HEK293 (cell line): ENCODE data around the gene FKBP8.

Experiments used
- GLIS1 ChIP-seq: fragments of 450-650 bp; formaldehyde crosslinking; IDR thresholded peaks from 2 replicates; pipeline ENCODE4 v1.5.1; 2016; ENCODE audit warnings: missing biosample characterization, missing genetic modification characterization
- KLF16 ChIP-seq: fragments of 450-650 bp; formaldehyde crosslinking; IDR thresholded peaks from 2 replicates; pipeline ENCODE4 v1.5.1; 2017; ENCODE audit warnings: missing biosample characterization, missing genetic modification characterization
- MZF1 ChIP-seq: fragments of 450-650 bp; formaldehyde crosslinking; IDR thresholded peaks from 2 replicates; pipeline ENCODE4 v1.5.1; 2017; ENCODE audit warnings: missing biosample characterization, missing genetic modification characterization, borderline replicate concordance
- WT1 ChIP-seq: fragments of 450-650 bp; formaldehyde crosslinking; IDR thresholded peaks from 2 replicates; pipeline ENCODE4 v1.5.1; 2016; ENCODE audit warnings: missing biosample characterization, missing genetic modification characterization
- YY2 ChIP-seq: fragments of 450-650 bp; formaldehyde crosslinking; IDR thresholded peaks from 2 replicates; pipeline ENCODE4 v1.5.1; 2016; ENCODE audit warnings: missing biosample characterization, missing genetic modification characterization
- ZBTB1 ChIP-seq: fragments of 450-650 bp; formaldehyde crosslinking; IDR thresholded peaks from 2 replicates; pipeline ENCODE4 v1.5.1; 2016; ENCODE audit warnings: missing biosample characterization, missing genetic modification characterization
- ZBTB17 ChIP-seq: fragments of 450-650 bp; formaldehyde crosslinking; IDR thresholded peaks from 2 replicates; pipeline ENCODE4 v1.5.1; 2016; ENCODE audit warnings: missing biosample characterization, missing genetic modification characterization
- ZBTB21 ChIP-seq: fragments of 450-650 bp; formaldehyde crosslinking; IDR thresholded peaks from 2 replicates; pipeline ENCODE4 v1.5.1; 2017; ENCODE audit warnings: missing biosample characterization, missing genetic modification characterization
- ZBTB7A ChIP-seq: fragments of 450-650 bp; formaldehyde crosslinking; IDR thresholded peaks from 2 replicates; pipeline ENCODE4 v1.5.1; 2016; ENCODE audit warnings: low read depth, missing biosample characterization, missing genetic modification characterization
- ZBTB8A ChIP-seq: fragments of 450-650 bp; formaldehyde crosslinking; IDR thresholded peaks from 2 replicates; pipeline ENCODE4 v1.5.1; 2016; ENCODE audit warnings: missing biosample characterization, missing genetic modification characterization
- ZNF16 ChIP-seq: fragments of 450-650 bp; formaldehyde crosslinking; IDR thresholded peaks from 2 replicates; pipeline ENCODE4 v1.5.1; 2016; ENCODE audit warnings: low read depth, missing biosample characterization, missing genetic modification characterization
- ZNF169 ChIP-seq: fragments of 450-650 bp; formaldehyde crosslinking; IDR thresholded peaks from 2 replicates; pipeline ENCODE4 v1.5.1; 2016; ENCODE audit warnings: missing biosample characterization, missing genetic modification characterization
- ZNF2 ChIP-seq: fragments of 450-650 bp; formaldehyde crosslinking; IDR thresholded peaks from 2 replicates; pipeline ENCODE4 v1.5.1; 2016; ENCODE audit warnings: missing biosample characterization, missing genetic modification characterization
- ZNF266 ChIP-seq: fragments of 450-650 bp; formaldehyde crosslinking; IDR thresholded peaks from 2 replicates; pipeline ENCODE4 v1.5.1; 2016; ENCODE audit warnings: missing biosample characterization, missing genetic modification characterization, low read depth
- ZNF324 ChIP-seq: fragments of 450-650 bp; formaldehyde crosslinking; IDR thresholded peaks from 2 replicates; pipeline ENCODE4 v1.5.1; 2016; ENCODE audit warnings: missing biosample characterization, missing genetic modification characterization
- ZNF544 ChIP-seq: fragments of 450-650 bp; formaldehyde crosslinking; IDR thresholded peaks from 2 replicates; pipeline ENCODE4 v1.5.0; 2017; ENCODE audit warnings: missing biosample characterization, missing genetic modification characterization
- ZNF610 ChIP-seq: fragments of 450-650 bp; formaldehyde crosslinking; IDR thresholded peaks from 2 replicates; pipeline ENCODE4 v1.5.1; 2016; ENCODE audit warnings: missing biosample characterization, missing genetic modification characterization, borderline replicate concordance
- ZNF654 ChIP-seq: fragments of 450-650 bp; formaldehyde crosslinking; IDR thresholded peaks from 2 replicates; pipeline ENCODE4 v1.5.1; 2016; ENCODE audit warnings: low read depth, missing biosample characterization, missing genetic modification characterization
- ZNF658 ChIP-seq: fragments of 450-650 bp; formaldehyde crosslinking; IDR thresholded peaks from 2 replicates; pipeline ENCODE4; 2016; ENCODE audit warnings: missing biosample characterization, missing genetic modification characterization
- ZNF76 ChIP-seq: fragments of 450-650 bp; formaldehyde crosslinking; IDR thresholded peaks from 2 replicates; pipeline ENCODE4; 2016; ENCODE audit warnings: low read depth, missing biosample characterization, missing genetic modification characterization, borderline replicate concordance
- ZNF785 ChIP-seq: fragments of 450-650 bp; formaldehyde crosslinking; IDR thresholded peaks from 2 replicates; pipeline ENCODE4 v1.5.1; 2016; ENCODE audit warnings: missing biosample characterization, missing genetic modification characterization
- ZNF830 ChIP-seq: fragments of 450-650 bp; IDR thresholded peaks from 2 replicates; pipeline ENCODE4 v1.5.0; 2018; ENCODE audit warnings: missing biosample characterization, missing genetic modification characterization, low read depth, mild to moderate bottlenecking, moderate library complexity
- TF ChIP-seq, protein P1 (sequence below): fragments of 450-650 bp; formaldehyde crosslinking; IDR thresholded peaks from 2 replicates; pipeline ENCODE4 v1.5.1; 2016; ENCODE audit warnings: missing biosample characterization, missing genetic modification characterization
- TF ChIP-seq, protein P2 (sequence below): fragments of 450-650 bp; formaldehyde crosslinking; IDR thresholded peaks from 2 replicates; pipeline ENCODE4 v1.5.0; 2017; ENCODE audit warnings: missing biosample characterization, missing genetic modification characterization, borderline replicate concordance
- TF ChIP-seq, protein P3 (sequence below): fragments of 450-650 bp; formaldehyde crosslinking; IDR thresholded peaks from 2 replicates; pipeline ENCODE4 v1.5.1; 2016; ENCODE audit warnings: missing biosample characterization, missing genetic modification characterization
- TF ChIP-seq, protein P4 (sequence below): fragments of 450-650 bp; formaldehyde crosslinking; IDR thresholded peaks from 2 replicates; pipeline ENCODE4 v1.5.1; 2016; ENCODE audit warnings: missing biosample characterization, missing genetic modification characterization
- TF ChIP-seq, protein P5 (sequence below): fragments of 450-650 bp; formaldehyde crosslinking; IDR thresholded peaks from 2 replicates; pipeline ENCODE4 v1.5.1; 2016; ENCODE audit warnings: missing biosample characterization, missing genetic modification characterization
- TF ChIP-seq, protein P6 (sequence below): fragments of 450-650 bp; formaldehyde crosslinking; IDR thresholded peaks from 2 replicates; pipeline ENCODE4 v1.5.1; 2016; ENCODE audit warnings: missing biosample characterization, missing genetic modification characterization
- TF ChIP-seq, protein P7 (sequence below): fragments of 450-650 bp; formaldehyde crosslinking; IDR thresholded peaks from 2 replicates; pipeline ENCODE4 v1.5.1; 2016; ENCODE audit warnings: missing biosample characterization, missing genetic modification characterization

FKBP8 gene

DNA sequence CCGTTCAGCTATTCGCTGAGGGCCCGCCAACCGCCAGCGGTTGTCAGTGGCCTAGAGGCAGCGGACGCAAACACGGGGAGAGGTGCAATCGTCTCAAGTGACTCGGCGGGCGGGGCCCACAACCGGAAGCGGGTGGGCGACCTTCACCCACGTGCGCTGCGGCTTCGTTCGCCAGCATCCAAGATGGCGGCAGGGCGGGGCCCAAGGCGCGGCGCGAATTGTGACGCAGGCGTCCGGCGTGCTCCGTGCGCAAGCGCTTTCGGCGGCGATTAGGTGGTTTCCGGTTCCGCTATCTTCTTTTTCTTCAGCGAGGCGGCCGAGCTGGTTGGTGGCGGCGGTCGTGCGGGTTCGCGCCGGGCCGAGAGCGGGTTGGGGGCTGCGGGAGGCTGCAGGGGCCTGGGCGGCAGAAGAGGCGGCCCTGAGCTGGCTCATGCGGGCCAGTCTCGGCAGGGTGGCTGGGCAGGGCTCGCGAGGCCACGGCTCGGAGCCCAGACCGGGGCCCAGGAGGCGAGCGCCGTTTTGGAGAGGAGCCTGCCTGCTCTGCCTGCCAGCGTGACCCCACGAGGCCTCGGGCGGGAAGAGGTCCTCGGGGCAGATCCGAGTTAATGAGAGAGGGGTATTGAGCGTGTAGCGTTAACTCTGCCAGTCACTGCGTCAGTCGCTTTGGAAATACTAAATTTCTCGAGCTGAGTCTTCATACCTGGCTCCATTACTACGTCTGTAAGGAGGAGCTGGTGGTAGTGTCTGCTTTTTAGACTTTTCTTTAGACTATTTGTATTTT is 28.4 kb upstream of the FKBP8 start, which contains the start of gene UBA52 (continued):
- TF ChIP-seq ZNF658 (tag by site-specific recombination) (no peak), KLF16 (tag by site-specific recombination) (peak; percentile 76; the same call in 1 of the 2 replicates), ZNF544 (no peak), ZNF2 (tag by site-specific recombination) (no peak), ZNF16 (tag by site-specific recombination) (no peak), MZF1 (no peak), ZBTB1 (tag by site-specific recombination) (no peak), ZNF830 (tag by site-specific recombination) (no peak), GLIS1 (tag by site-specific recombination) (peak; percentile 46; the same call in 1 of the 2 replicates), ZNF610 (tag by site-specific recombination) (peak; percentile 70; the same call in 1 of the 2 replicates), WT1 (tag by site-specific recombination) (peak; percentile 26; the same call in 1 of the 2 replicates), YY2 (peak; percentile 84), ZNF266 (tag by site-specific recombination) (no peak), ZBTB7A (tag by site-specific recombination) (peak; percentile 60), ZNF169 (tag by site-specific recombination) (no peak), ZBTB8A (tag by site-specific recombination) (peak; percentile 67), ZBTB21 (peak; percentile 96), ZNF76 (tag by site-specific recombination) (peak; percentile 87), ZNF654 (no peak), ZBTB17 (tag by site-specific recombination) (peak; percentile 86), ZNF785 (tag by site-specific recombination) (peak; percentile 58; the same call in 1 of the 2 replicates), ZNF324 (tag by site-specific recombination) (peak; percentile 76)
- TF ChIP-seq, protein P1, sequence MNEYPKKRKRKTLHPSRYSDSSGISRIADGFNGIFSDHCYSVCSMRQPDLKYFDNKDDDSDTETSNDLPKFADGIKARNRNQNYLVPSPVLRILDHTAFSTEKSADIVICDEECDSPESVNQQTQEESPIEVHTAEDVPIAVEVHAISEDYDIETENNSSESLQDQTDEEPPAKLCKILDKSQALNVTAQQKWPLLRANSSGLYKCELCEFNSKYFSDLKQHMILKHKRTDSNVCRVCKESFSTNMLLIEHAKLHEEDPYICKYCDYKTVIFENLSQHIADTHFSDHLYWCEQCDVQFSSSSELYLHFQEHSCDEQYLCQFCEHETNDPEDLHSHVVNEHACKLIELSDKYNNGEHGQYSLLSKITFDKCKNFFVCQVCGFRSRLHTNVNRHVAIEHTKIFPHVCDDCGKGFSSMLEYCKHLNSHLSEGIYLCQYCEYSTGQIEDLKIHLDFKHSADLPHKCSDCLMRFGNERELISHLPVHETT, result peak; percentile 70
- TF ChIP-seq, protein P2, sequence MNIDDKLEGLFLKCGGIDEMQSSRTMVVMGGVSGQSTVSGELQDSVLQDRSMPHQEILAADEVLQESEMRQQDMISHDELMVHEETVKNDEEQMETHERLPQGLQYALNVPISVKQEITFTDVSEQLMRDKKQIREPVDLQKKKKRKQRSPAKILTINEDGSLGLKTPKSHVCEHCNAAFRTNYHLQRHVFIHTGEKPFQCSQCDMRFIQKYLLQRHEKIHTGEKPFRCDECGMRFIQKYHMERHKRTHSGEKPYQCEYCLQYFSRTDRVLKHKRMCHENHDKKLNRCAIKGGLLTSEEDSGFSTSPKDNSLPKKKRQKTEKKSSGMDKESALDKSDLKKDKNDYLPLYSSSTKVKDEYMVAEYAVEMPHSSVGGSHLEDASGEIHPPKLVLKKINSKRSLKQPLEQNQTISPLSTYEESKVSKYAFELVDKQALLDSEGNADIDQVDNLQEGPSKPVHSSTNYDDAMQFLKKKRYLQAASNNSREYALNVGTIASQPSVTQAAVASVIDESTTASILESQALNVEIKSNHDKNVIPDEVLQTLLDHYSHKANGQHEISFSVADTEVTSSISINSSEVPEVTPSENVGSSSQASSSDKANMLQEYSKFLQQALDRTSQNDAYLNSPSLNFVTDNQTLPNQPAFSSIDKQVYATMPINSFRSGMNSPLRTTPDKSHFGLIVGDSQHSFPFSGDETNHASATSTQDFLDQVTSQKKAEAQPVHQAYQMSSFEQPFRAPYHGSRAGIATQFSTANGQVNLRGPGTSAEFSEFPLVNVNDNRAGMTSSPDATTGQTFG (tag by site-specific recombination), result no peak
- TF ChIP-seq, protein P3, sequence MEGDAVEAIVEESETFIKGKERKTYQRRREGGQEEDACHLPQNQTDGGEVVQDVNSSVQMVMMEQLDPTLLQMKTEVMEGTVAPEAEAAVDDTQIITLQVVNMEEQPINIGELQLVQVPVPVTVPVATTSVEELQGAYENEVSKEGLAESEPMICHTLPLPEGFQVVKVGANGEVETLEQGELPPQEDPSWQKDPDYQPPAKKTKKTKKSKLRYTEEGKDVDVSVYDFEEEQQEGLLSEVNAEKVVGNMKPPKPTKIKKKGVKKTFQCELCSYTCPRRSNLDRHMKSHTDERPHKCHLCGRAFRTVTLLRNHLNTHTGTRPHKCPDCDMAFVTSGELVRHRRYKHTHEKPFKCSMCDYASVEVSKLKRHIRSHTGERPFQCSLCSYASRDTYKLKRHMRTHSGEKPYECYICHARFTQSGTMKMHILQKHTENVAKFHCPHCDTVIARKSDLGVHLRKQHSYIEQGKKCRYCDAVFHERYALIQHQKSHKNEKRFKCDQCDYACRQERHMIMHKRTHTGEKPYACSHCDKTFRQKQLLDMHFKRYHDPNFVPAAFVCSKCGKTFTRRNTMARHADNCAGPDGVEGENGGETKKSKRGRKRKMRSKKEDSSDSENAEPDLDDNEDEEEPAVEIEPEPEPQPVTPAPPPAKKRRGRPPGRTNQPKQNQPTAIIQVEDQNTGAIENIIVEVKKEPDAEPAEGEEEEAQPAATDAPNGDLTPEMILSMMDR (tag by site-specific recombination), result no peak
- TF ChIP-seq, protein P4, sequence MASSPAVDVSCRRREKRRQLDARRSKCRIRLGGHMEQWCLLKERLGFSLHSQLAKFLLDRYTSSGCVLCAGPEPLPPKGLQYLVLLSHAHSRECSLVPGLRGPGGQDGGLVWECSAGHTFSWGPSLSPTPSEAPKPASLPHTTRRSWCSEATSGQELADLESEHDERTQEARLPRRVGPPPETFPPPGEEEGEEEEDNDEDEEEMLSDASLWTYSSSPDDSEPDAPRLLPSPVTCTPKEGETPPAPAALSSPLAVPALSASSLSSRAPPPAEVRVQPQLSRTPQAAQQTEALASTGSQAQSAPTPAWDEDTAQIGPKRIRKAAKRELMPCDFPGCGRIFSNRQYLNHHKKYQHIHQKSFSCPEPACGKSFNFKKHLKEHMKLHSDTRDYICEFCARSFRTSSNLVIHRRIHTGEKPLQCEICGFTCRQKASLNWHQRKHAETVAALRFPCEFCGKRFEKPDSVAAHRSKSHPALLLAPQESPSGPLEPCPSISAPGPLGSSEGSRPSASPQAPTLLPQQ, result peak; percentile 98
- TF ChIP-seq, protein P5, sequence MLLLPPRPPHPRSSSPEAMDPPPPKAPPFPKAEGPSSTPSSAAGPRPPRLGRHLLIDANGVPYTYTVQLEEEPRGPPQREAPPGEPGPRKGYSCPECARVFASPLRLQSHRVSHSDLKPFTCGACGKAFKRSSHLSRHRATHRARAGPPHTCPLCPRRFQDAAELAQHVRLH (tag by site-specific recombination), result no peak
- TF ChIP-seq, protein P6, sequence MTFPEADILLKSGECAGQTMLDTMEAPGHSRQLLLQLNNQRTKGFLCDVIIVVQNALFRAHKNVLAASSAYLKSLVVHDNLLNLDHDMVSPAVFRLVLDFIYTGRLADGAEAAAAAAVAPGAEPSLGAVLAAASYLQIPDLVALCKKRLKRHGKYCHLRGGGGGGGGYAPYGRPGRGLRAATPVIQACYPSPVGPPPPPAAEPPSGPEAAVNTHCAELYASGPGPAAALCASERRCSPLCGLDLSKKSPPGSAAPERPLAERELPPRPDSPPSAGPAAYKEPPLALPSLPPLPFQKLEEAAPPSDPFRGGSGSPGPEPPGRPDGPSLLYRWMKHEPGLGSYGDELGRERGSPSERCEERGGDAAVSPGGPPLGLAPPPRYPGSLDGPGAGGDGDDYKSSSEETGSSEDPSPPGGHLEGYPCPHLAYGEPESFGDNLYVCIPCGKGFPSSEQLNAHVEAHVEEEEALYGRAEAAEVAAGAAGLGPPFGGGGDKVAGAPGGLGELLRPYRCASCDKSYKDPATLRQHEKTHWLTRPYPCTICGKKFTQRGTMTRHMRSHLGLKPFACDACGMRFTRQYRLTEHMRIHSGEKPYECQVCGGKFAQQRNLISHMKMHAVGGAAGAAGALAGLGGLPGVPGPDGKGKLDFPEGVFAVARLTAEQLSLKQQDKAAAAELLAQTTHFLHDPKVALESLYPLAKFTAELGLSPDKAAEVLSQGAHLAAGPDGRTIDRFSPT, result peak; percentile 49; the same call in 1 of the 2 replicates
- TF ChIP-seq, protein P7, sequence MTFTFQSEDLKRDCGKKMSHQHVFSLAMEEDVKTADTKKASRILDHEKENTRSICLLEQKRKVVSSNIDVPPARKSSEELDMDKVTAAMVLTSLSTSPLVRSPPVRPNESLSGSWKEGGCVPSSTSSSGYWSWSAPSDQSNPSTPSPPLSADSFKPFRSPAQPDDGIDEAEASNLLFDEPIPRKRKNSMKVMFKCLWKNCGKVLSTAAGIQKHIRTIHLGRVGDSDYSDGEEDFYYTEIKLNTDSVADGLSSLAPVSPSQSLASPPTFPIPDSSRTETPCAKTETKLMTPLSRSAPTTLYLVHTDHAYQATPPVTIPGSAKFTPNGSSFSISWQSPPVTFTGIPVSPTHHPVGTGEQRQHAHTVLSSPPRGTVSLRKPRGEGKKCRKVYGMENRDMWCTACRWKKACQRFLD (tag by site-specific recombination), result no peak
